ENCODE measurements around the gene FAP.

FAP gene, protein sequence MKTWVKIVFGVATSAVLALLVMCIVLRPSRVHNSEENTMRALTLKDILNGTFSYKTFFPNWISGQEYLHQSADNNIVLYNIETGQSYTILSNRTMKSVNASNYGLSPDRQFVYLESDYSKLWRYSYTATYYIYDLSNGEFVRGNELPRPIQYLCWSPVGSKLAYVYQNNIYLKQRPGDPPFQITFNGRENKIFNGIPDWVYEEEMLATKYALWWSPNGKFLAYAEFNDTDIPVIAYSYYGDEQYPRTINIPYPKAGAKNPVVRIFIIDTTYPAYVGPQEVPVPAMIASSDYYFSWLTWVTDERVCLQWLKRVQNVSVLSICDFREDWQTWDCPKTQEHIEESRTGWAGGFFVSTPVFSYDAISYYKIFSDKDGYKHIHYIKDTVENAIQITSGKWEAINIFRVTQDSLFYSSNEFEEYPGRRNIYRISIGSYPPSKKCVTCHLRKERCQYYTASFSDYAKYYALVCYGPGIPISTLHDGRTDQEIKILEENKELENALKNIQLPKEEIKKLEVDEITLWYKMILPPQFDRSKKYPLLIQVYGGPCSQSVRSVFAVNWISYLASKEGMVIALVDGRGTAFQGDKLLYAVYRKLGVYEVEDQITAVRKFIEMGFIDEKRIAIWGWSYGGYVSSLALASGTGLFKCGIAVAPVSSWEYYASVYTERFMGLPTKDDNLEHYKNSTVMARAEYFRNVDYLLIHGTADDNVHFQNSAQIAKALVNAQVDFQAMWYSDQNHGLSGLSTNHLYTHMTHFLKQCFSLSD
- long read RNA-seq, donor 1, partial matches to known transcripts: 0 of 2 reads
- long read RNA-seq, donor 1, other reads (novel, unspliced or antisense): 0 of 2 reads
- long read RNA-seq, donor 2, partial matches to known transcripts: 0 of 2 reads
- long read RNA-seq, donor 2, other reads (novel, unspliced or antisense): 0 of 2 reads
- long read RNA-seq, donor 3, partial matches to known transcripts: 0 of 1 reads
- long read RNA-seq, donor 3, other reads (novel, unspliced or antisense): 0 of 1 reads
- long read RNA-seq, donor 4, partial matches to known transcripts: 0 of 5 reads
- long read RNA-seq, donor 4, other reads (novel, unspliced or antisense): 0 of 5 reads
- long read RNA-seq, donor 5: 0 reads
- long read RNA-seq, donor 6, partial matches to known transcripts: 0 of 1 reads
- long read RNA-seq, donor 6, other reads (novel, unspliced or antisense): 0 of 1 reads
- long read RNA-seq, donor 7, partial matches to known transcripts: 0 of 2 reads
- long read RNA-seq, donor 7, other reads (novel, unspliced or antisense): 0 of 2 reads
- long read RNA-seq, donor 8, partial matches to known transcripts: 0 of 4 reads
- long read RNA-seq, donor 8, other reads (novel, unspliced or antisense): 0 of 4 reads

DNA sequence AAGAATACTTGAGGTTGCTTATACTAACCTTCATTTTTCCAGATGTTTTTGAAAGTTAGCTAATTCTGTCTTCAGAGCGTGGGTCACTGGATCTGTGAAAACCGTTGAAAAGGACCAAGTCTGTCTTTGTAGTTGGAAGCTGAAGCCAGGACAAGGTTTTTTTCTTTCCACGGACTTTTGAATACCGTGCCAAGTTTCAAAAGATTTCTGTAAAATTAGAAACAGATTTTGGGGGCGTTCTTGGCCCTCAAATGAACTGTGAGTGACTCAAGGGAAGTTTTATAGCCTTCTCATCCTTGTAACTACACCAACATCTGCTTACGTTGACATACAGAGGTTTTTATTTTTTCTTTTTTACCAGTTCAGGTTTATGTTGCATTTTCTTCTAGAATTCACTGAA lies at the start of gene FAP:
FAP (minus strand) TSS at position 152 of the 400 bp plus-strand sequence; CDS start at position 34, 118 bp downstream.
- no peak for DNase-seq

DNA sequence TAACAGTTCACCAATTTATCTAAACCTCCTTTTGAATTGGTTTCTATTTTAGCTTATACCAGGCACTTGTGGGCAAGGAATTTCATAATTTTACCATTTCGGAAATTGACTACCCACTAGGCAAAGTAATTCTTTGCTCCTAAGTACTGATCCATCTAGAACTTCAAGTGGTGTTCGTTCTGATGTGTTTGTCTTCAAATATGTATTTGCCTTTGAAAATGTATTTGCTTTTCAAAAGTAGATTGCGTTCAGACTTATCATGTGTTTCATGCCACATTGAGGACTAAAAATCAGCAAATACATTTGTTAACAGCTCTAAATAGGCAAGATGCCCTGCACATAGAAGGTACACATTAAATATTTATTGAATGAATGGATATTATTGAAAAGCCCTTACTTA lies 48.5 kb upstream of the FAP start:
- no peak for DNase-seq

DNA sequence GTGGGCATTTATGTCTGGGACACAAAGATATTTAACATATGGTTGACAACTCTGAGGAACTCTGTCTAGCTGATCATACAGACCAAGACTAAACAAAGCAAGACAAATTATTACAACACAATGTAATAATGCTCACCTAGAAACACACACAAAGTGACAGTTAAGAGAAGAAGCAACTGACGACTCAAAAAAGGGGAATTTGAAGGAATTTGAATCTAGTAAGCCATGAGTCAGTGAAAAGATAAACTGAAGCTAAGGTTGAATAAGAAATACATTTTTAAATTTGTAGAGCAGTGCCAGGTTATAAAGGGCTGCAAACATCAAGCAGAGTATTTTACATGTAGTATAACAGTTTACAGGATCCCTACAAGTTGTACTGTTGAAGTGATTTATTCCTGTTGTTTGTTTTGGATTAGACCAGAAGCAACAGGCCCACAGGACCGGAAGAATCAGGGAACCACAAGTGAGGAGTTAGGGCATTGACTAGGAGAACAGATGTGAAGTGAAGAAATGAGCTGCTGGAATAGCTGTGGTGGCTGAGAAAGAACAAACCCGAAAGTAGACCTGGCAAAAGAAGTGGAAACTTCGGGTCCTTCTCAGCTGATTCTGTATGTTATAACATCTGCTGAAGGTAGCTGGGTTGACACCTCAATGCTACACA lies 39.6 kb upstream of the FAP start:
- DNase-seq: no peak

DNA sequence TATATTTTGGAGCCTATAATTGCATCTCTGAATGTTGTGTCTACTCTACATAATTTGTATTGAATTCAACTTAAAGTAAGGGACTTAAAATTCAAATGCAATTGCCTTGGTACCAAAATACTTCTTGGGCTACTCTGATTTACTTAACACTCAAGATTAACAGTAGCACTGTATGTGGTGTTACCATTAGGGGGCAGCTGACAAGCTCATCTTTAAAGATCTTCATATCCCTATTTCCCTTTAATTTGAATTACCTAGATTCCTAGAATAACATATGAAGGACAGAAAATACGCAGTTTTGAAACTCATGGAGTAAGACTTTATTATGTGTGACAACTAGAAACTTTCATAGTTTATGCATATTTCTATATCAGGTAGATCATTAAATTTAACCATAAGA lies 37.4 kb upstream of the FAP start:
- no peak for DNase-seq

DNA sequence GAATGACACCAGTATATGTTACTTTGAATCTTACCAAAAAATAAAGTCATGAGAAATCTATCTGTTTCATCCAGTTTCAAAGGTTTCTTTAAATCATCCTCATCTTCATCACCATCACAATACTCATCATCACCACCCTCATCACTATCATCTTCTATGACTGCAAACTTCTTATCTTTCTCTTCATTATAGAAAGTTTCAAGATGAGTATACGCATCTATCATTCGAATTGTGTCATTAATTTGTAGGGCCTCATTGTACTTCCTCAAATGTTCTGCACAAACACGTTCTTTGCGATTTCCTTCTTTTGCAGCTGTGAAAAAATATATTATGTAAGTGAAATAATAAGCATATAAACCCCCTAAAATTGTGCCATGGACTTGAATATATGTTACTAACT lies 34.1 kb upstream of the FAP start:
- no peak for DNase-seq

DNA sequence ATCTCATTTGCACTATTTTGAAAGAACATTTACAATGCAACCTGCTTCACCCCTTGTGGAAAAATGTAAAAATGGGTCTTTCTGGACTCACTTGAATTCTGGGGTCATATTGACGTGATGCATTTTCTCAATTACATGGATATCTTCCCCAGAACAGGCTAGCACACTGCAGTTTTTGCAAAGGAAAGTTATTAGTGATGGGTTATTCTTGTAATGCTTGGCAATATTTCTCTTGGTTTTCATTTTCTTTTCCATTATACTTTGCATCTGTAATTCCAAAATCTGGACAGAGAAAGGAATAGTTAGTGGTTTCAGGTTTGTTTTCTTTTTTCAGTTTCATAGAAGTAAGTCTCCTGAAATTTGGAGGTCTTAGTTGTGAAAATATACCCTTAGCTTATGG lies 24.8 kb upstream of the FAP start:
- no peak for DNase-seq

DNA sequence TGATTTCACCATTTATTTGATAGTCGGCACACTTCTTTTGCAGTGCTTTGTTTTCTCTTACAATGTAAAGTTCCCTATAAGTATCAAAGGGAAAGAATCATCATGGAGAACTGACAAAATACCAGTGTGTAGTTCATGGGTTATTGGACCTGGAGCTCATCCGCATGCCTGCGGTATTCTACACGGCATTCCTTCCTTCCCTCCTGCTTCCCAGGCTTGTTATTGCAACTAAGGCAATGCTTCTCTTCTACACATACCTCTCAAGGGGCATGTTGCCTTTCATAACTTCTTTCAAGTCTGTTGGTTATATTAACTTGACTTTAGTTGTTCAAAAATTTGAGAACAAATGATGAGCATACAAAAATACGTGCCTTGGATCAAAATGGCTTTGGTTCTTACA lies 24.3 kb upstream of the FAP start:
- no peak for DNase-seq

DNA sequence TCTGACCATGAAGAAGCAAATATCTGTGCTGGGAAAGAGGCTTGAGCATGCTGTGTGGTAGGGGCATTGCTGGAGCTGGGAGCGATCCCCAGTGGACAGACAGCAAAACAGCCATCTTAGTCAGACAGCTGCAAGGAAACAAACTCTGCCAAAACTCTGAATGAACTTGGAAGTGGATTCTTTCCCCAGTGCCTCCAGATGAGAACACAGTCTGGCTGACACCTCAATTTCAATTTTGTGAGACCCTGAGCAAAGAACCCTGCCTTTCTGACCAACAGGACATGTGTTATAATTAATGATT lies 23.2 kb upstream of the FAP start:
- no peak for DNase-seq

DNA sequence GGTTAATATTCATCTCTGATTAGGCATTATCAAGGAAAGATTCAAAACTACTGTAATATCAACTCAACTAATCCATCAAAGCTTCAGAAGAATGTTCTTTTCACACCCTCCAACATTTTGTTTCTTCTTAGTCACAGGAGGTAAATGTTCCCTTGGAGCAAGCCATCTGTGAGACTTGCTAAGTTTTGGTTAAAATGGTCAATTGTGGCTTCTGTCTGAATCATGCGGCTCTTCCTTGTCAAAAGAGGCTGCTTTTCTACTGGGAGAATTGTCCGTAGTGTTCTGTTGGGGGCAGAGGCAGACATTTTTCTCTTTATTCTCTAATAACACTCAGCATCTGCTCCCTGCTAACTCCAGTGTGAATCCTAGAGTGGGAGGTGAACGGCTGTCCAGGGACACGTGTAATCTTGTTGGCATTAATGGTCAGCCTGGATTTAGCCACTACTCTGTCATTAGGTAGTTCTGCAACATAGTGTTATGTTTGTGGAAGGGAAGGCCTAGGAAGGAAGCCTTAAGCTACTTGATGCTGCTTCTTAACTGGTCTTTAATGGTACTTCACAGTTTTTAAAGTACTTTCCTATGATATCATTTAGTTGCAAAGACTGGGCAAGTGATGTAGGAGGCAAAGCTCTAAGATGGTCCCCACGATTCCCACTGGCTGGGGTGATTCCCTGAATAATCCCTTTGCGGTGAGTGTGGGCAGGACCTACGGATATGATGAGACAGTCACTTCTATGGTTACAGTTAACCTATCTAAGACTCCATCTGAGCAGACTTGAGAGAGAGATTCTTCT lies 22.6 kb upstream of the FAP start:
- DNase-seq: no peak

DNA sequence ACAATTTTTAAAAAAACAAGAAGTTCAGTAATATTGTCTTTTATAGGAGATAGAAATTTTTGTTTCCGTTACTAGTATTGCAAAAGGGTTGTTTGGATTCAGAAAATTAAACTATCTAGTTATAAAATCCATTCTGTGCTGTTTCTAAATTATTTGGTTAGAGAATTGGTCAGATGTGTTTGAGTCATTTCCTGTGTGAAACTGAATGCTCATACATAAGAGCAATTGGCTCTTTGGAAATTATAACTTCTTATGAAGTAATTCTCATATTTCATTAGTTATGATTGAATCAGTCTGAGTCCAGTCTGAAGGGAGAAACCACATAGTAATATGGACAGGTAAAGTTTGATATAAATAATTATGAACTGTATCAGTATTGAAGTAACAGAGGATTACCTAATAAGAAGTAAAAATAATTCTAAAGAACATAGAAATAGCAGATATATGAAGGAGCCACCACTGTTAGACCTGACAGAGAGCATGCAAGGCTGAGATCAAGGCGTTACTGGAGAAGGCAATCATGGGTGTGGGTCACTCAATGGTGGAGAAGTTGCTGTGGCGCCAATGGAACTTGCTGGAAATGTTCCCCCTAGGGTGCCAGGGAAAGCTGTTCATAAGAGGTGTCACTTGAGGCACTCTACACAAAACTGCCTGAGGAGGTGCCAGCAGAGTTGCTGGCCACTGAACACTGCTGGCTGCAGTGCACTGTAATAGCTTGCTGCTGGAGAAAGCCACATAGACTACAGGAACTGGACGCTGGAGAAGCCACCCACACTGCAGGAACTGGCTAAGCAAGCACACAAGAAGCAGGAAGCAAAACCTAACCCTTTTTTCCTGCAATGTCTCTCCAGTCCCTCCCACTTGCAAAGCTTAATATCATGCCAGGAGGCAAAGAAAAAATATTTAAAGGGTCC lies 18.0 kb upstream of the FAP start:
- no peak for DNase-seq

DNA sequence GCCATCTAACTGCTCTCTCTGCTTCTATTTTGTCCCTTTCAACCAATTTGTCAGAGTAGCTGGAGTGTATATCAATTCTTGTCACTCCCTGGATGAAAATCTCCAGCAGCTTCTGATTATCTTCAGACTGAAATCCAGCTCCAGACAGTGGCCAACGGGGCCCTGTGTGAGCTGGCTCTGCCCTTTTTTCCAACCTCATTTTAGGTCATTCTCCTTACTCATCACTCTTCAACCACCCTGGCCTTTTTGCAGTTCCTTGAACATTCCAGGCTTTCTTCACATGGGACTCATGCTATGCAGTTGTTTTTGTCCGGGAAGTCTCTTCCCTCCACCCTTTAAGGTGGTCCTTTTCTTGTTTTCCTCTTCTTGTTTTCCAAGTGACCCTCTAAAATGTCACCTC lies 15.4 kb upstream of the FAP start:
- no peak for DNase-seq

DNA sequence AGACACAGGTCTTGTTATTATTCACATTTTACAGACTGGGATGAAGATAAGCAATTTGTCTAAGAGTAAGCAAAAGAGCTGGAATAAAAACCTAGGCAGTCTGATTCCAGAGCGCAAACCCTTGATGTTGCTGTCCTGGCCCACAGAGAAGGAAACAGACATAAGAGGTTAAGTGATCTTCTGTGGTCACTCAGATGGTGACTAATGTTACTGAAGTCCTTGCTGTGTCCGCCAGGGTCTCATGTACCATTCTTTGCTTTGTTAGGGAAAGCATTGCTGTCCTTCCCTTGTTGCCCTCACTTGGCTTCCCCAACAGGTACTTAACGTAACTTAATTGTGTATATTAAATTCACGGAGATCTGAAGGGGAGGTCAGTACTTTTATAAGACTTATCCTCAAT lies 14.9 kb upstream of the FAP start:
- no peak for DNase-seq

DNA sequence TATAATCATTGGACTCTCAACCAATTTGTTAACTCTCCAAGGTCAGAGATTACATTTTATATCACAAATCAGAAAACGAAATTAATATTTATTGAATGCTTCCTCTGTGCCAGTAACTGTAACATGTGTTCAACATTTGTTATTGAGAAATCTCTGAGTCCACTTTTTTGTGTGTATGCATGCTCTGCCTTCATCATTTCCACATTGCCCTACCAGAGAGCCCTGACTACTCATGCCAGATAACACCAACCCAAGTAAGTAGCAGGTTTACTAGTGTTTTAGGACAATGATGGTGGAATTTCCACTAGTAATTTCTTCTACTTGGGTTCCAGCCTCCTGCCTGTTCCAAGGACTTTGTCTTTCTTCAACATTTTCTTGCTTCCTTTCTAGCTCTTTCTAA lies 14.2 kb upstream of the FAP start:
- DNase-seq: no peak

DNA sequence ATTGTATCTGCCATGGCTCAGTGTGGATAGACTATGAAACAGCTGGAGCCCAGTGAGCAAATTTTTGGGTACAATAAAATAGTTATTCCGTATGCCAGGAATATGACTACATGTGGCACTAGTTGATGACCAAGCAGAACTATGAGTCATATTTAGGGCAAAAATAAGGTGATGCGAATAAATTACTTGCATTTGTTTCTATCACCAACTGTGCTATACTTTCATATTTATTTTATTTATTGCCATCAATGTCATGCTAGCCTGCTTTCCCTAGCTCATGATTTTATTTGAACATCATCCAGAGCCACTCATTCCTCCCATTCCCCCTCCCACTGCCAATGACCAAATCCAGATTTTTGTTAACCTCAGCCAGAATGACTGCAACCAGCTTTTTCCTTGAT lies 13.3 kb upstream of the FAP start:
- no peak for DNase-seq

DNA sequence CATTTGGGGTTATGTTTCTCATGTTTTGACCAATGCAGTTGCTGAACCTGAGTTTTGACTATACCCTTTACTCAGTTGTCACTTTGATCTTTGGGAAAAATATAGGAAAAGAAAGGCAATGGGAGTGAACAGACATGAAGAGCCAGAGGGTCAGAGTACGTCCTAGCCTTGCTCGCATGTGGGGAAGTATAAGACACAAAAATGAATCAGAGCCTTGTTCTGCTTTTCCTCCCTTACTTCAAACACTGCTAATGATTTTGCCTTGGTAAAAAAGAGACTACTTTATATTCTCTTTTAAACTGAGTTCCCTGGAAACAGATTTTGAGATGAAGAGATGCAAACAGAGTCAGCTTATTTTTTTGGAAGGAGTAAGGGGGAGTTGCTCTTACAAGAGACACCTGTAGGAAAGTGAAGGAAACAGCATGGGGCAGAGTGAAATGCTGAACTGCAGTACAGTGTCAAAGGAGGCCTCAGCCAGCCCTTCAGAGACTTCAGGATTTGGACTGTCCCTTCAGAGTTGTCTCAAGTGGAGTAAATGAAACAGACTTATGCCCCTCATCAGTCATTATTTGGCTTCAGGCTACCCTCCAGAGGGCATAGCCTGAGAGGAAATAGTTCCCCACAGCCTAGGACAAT lies 11.1 kb upstream of the FAP start:
- no peak for DNase-seq

DNA sequence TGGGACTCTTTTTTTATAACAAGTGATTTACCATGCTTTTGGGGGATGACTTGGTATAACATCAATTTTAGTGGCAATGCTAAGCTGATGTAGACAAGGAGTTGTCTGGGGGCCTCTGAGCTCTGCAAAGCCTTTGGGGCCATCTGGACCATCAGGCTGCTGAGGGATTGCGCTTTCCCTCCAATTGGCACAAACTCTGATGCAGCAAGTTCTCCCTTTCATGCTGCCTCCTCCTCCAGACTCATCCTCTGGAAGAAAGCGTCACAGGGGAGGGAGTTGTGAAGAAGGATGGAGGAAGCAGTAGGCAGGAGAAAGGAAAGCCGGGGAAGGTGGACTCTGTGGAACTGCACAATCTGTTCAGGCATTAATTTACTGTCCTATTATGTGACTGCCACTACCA lies 10.2 kb upstream of the FAP start:
- no peak for DNase-seq

DNA sequence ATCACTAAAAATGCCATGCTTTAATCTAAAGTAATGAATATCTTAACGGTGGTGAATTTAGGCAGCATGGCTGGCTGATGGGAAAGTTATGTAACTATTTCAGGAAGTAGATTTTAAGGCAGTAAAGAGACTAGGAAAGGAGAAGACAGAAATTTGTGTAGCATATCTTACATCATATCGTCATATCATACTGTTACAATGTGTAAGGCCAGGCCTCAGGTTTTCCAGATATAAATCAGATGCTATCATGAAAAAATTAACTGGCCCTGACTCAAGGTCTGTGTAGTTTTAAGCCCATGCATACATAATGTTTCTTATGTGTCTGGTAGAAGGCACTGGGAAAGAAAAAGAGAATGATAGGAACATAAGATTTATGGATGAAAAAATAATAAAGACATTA lies 8.9 kb upstream of the FAP start:
- no peak for DNase-seq

DNA sequence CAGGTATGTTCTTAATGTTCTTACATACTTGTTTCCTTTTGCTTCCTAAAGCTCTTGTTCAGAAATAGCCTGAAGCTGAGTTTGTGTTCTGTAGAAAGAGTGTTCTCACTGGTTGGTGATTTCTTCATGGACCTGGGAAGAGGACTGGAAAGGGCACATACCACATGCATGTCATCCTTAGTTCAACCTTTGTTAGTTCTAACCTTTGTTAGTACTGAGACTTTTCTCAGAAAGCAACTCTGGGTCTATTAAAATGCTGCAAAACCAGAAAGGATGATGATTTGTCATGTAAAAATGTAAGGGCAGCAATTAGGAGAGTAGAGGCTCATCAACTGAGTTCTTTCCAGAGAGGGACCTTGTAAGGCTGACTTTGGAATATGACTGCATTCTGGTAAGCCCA lies 2.5 kb upstream of the FAP start:
- DNase-seq: no peak

DNA sequence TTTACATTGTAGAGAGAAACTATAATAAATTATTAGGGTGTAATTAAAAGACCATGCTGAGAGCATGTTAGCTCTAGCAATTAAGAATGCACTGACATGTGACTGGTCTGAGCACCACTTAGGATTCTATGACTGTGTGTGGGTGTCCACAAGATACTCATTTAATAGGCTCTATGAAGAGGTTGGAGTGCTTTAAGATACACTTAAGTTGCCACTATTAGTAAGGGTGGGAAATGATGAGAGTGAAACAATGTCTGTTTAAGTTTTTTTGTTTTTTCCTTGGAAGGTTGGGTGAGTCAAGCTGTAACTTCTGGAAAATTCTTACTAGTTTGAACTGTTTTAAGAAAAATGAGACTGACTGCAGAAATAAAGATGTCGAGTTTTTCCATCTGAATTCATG lies 1.8 kb upstream of the FAP start:
- no peak for DNase-seq

DNA sequence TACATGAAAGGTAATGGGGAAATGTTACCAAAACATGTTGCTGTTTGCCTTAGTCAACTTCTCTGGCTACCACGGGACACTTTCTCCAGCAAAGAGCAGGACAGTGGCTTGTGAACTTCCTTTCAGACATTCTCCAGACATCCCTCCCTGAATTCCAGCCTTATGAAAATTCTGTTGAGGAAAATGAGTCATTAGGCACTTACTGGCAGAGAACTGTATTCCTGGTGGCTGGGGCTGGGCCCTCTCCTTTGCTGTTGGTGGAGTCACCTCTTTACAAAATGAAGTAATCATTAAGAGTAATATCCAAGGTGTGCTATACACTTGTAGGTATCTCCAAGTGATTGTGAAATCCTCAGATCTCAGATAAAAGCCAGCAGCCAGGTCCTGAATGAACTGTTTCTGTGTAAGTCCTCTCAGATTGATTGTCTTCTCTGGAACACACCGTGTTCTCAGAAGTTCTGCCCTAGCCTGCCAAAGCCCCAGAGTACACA lies 1.3 kb upstream of the FAP start:
- DNase-seq: no peak

Measured in right kidney (tissue), 9 donors.